Erythroblast (primary cell): ENCODE results near the gene CLIC4.
"Not testable (repeated sequence)": the region's sequence is repeated elsewhere in the genome, so short reads cannot be mapped to it uniquely, and the experiment has no call there.

Source experiments
- DNase-seq, 2 experiments: peaks; one replicate each; lab custom pipeline; 2025; lab: John Stamatoyannopoulos, UW
- GATA1 ChIP-seq: IDR thresholded peaks from 2 replicates; pipeline ENCODE4 v1.6.1; 2011; ENCODE audit warnings: low read depth, mild to moderate bottlenecking, control low read depth, low read length, moderate library complexity
- POLR2A ChIP-seq: IDR thresholded peaks from 2 replicates; pipeline ENCODE4 v1.6.1; 2011; ENCODE audit warnings: mild to moderate bottlenecking, low read length

CLIC4 gene

GRCh38 chr1:24765308-24765988, 20.2 kb downstream of the CLIC4 start:
- peak in 1 of 2 experiments; percentile 81 for DNase-seq
- no peak for TF ChIP-seq GATA1
- no peak for TF ChIP-seq POLR2A

DNA sequence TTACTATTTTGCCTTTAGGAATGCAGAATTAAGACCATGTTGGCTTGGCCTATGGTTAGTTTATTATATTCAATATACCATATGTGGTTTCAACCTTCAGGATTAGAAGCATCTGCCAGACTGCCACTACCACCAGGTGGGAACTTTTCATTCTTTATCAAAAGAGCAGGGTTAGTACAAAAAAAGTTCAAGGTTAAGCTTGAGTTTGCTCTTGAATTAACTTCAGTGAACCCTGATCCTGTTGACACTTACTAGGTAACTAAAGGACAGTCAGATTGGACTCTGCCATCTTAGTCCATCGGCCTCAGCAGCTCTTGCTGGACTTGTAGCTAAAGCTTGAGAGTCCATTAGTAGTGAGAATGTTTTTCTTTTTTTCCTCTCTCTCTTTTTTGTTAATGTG, 22.1 kb downstream of the CLIC4 start:
- TF ChIP-seq POLR2A = no peak
- no peak for TF ChIP-seq GATA1

GRCh38 chr1:24768873-24769605, 23.8 kb downstream of the CLIC4 start:
- TF ChIP-seq GATA1 = no peak
- DNase-seq = no peak

More for the DNA sequence above, 22.1 kb downstream of the CLIC4 start:
- no peak for DNase-seq

DNA sequence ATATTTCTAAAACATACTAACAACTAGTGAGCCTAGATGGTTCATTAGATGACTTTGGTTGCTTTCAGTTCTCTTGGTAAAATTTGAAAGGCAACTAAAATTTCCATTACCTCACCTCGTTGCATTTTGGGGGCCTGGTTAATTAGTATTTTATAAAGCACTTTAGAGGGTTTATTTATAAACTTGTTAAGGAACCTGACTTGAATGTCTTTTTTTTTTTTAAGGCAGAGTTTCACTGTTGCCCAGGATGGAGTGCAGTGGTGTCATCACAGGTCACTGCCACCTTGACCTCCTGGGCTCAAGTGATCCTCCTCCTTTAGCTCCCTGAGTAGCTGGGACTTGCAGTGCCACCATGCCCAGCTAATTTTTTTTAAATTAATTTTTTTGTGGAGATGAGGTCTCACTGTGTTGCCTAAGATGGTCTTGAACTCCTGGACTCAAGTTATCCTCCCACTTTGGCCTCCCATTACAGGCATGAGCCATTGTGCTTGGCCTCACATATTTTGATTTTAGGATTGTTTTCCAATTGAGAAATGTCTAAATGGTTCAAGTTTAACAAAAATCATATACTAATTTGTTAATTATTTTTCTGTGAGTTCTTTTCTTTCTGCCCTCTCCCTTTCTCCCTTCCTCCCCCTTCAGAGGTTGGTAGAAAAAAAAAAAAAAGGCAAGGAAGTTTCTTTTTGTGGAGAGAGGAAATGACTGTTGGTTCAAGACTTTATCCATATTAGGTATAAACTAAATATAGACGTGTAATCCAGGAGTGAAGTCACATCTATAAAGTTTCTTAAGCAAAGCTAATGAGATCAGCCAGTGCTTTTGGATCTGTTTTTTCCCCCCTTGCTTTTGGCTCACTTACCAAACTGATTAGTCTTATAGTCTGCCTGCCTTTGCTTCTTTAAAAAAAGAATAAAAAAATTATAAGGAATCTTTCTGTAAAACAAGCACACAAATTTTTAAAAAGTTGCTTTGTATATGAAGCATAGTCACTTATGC, 24.7 kb downstream of the CLIC4 start:
- no peak for DNase-seq
- TF ChIP-seq GATA1 = no peak
- no peak for TF ChIP-seq POLR2A

DNA sequence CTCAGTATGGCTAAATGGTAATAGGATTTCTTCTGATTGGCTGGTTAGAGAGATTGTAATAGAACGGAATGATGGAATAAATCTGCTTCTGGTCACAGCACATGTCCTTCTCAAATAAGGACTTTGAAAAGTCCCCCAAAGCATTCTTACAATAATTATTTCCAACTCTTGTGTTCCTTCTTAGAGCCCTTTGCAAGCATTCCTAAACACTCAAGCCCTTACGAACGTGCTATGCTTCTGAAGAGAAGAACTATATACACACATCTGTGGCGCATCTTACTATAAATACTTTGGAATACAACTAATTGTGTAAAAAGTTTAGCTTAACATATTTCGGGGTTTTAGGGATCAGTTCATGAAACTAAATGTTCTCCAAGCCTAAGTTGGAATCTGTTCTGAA, 25.6 kb downstream of the CLIC4 start:
- TF ChIP-seq GATA1 (no peak), POLR2A (no peak)
- no peak for DNase-seq

- DNase-seq = no peak
- TF ChIP-seq GATA1 (no peak), POLR2A (no peak)
These were observed 26.3 kb downstream of the CLIC4 start for GRCh38 chr1:24771574-24771973.

DNA sequence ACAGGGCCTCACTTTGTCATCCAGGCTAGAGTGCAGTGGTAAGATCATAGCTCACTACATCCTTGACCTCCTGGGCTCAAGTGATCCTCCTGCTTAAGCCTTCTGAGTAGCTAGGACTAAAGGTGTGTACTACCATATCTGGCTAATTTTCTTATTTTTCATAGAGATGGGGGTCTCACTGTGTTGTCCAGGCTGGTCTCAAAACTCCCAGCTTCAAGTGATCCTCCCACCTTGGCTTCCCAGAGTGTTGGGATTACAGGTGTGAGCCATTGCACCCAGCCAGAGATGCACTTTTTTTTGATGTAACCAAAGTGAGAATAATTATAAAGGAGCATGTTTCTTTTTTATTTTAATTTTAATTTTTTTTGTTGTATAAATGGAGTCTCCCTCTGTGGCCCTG, 28.4 kb downstream of the CLIC4 start:
- no peak for DNase-seq
- TF ChIP-seq POLR2A = no peak
- TF ChIP-seq GATA1 = no peak

DNA sequence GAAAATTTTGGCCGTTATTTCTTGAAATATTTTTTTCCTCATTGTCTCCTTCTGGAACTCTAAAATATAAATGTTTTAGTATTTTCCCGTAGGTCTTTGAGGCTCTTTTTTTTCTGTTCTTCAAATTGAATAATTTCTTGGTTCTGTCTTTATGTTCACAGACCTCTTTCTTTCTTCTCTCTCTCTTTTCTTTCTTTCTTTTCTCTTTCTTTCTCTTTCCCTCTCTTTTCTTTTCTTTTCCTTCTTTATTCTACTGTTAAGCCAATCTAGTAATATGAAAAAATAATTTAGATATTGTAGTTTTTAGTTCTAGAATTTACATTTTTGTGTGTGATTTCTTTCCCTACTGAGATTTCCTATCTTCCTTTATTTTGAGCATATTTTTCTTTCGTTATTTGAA, 30.1 kb downstream of the CLIC4 start:
- TF ChIP-seq POLR2A (no peak), GATA1 (no peak)
- DNase-seq = no peak

- DNase-seq = no peak
- TF ChIP-seq POLR2A (no peak), GATA1 (no peak)
These were observed 30.7 kb downstream of the CLIC4 start for GRCh38 chr1:24775916-24776315.

DNA sequence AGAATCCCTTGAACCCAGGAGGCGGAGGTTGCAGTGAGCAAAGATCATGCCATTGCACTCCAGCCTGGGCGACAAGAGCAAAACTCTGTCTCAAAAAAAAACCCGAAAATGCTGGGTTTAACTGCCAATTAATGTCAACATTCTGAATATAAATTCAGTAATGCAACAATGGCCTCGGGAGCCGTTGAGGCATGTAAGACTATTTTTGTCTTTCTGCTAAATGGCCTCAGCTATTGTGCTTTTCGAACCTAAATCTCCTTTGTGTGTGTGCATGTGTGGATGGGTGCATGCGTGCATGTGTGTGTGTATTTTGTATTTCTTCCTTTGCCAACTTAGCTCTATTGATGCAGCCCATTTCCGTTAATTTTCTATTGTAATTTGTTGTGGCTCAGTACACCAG, 31.6 kb downstream of the CLIC4 start:
- no peak for TF ChIP-seq GATA1
- no peak for DNase-seq

- TF ChIP-seq GATA1 = no peak
- TF ChIP-seq POLR2A = no peak
- no peak for DNase-seq
These were observed 32.9 kb downstream of the CLIC4 start for GRCh38 chr1:24778141-24778540.

- not testable (repeated sequence) for DNase-seq
These were observed 34.0 kb downstream of the CLIC4 start for GRCh38 chr1:24779199-24779598.

GRCh38 chr1:24779689-24780464, 34.6 kb downstream of the CLIC4 start:
- no peak for DNase-seq
- no peak for TF ChIP-seq POLR2A
- TF ChIP-seq GATA1 = no peak

- DNase-seq = not testable (repeated sequence)
These were observed 35.4 kb downstream of the CLIC4 start for GRCh38 chr1:24780626-24781025.
